ENCODE data around the gene SLC25A12.
"Not testable (repeated sequence)": the region's sequence is repeated elsewhere in the genome, so short reads cannot be mapped to it uniquely, and the experiment has no call there.

SLC25A12 gene

GRCh38 chr2:171909266-171909665 is 15.2 kb upstream of the SLC25A12 start:
- H3K79me2 ChIP-seq (ENCODE audit: control insufficient read depth, insufficient read depth, low read length, poor library complexity): no peaks in the 10 kb centered on the region
- H3K23ac ChIP-seq (ENCODE audit: low read length): no peak overlapping the region
- H2AK5ac ChIP-seq (ENCODE audit: low read length): no peak overlapping the region
- no peak overlapping the region for H3K4me2 ChIP-seq (ENCODE audit: low read length)
- WGBS (ENCODE audit: extremely low coverage, insufficient coverage, insufficient read length): no CpG with 5 or more reads among the region's 3 CpGs
- H3K27ac ChIP-seq (ENCODE audit: low read depth, low read length): no peak overlapping the region
- no peak overlapping the region for H3K9ac ChIP-seq (ENCODE audit: low read length)
- H3K36me3 ChIP-seq (ENCODE audit: control insufficient read depth in 1 of 2, insufficient read depth in 2 of 2, low read length in 2 of 2): no peaks in the 10 kb centered on the region
- H2BK120ac ChIP-seq (ENCODE audit: insufficient read depth, low read length, poor library complexity): no peak overlapping the region
- H2BK12ac ChIP-seq (ENCODE audit: low read length): no peak overlapping the region
- no peak overlapping the region for H3K14ac ChIP-seq (ENCODE audit: low read length)
- H3K4me1 ChIP-seq (ENCODE audit: control insufficient read depth in 1 of 2, insufficient read depth in 2 of 2, low read length in 2 of 2): no peaks in the 10 kb centered on the region
- H4K12ac ChIP-seq (ENCODE audit: low read depth, low read length): no peak overlapping the region
- no peak for DNase-seq
- H4K8ac ChIP-seq (ENCODE audit: low read depth, low read length): no peak overlapping the region
- no peak overlapping the region for H2AFZ ChIP-seq (ENCODE audit: insufficient read depth, low read length, poor library complexity)
- H3K4me3 ChIP-seq (ENCODE audit: low read depth, low read length): no peak overlapping the region
- no peaks in the 10 kb centered on the region for H3K27me3 ChIP-seq (ENCODE audit: insufficient read depth, low read length)
- no peak overlapping the region for H3K18ac ChIP-seq (ENCODE audit: low read length)
- H3K4ac ChIP-seq (ENCODE audit: low read depth, low read length): no peak overlapping the region
- H4K91ac ChIP-seq (ENCODE audit: low read depth, low read length): no peak overlapping the region
- no peaks in the 10 kb centered on the region for H3K79me1 ChIP-seq (ENCODE audit: low read length)
- H3K9me3 ChIP-seq (ENCODE audit: insufficient read depth, low read depth, low read length): no peaks in the 10 kb centered on the region
- no peak overlapping the region for H2BK5ac ChIP-seq (ENCODE audit: low read depth, low read length, poor library complexity)

- Histone ChIP-seq H3K4me1 (ENCODE audit: control insufficient read depth in 1 of 2, insufficient read depth in 2 of 2, low read length in 2 of 2) (no peaks in the 10 kb centered on the region), H3K4ac (ENCODE audit: low read depth, low read length) (no peak overlapping the region), H2BK12ac (ENCODE audit: low read length) (no peak overlapping the region), H4K12ac (ENCODE audit: low read depth, low read length) (no peak overlapping the region), H2BK5ac (ENCODE audit: low read depth, low read length, poor library complexity) (no peak overlapping the region), H3K36me3 (ENCODE audit: control insufficient read depth in 1 of 2, insufficient read depth in 2 of 2, low read length in 2 of 2) (no peaks in the 10 kb centered on the region), H2AFZ (ENCODE audit: insufficient read depth, low read length, poor library complexity) (no peak overlapping the region), H3K4me3 (ENCODE audit: low read depth, low read length) (no peak overlapping the region), H4K91ac (ENCODE audit: low read depth, low read length) (no peak overlapping the region), H3K4me2 (ENCODE audit: low read length) (no peak overlapping the region), H3K27me3 (ENCODE audit: insufficient read depth, low read length) (no peaks in the 10 kb centered on the region), H2BK120ac (ENCODE audit: insufficient read depth, low read length, poor library complexity) (no peak overlapping the region), H3K9ac (ENCODE audit: low read length) (no peak overlapping the region), H3K27ac (ENCODE audit: low read depth, low read length) (no peak overlapping the region), H2AK5ac (ENCODE audit: low read length) (no peak overlapping the region), H3K9me3 (ENCODE audit: insufficient read depth, low read depth, low read length) (no peaks in the 10 kb centered on the region), H3K23ac (ENCODE audit: low read length) (no peak overlapping the region), H3K79me2 (ENCODE audit: control insufficient read depth, insufficient read depth, low read length, poor library complexity) (no peaks in the 10 kb centered on the region), H3K18ac (ENCODE audit: low read length) (no peak overlapping the region), H3K14ac (ENCODE audit: low read length) (no peak overlapping the region), H3K79me1 (ENCODE audit: low read length) (no peaks in the 10 kb centered on the region), H4K8ac (ENCODE audit: low read depth, low read length) (no peak overlapping the region)
- peak in 1 of 2 donors; percentile 66 for DNase-seq
- no CpG with 5 or more reads among the region's 1 CpG for WGBS (ENCODE audit: extremely low coverage, insufficient coverage, insufficient read length)
These were observed 14.2 kb upstream of the SLC25A12 start for GRCh38 chr2:171908235-171908634.

GRCh38 chr2:171902840-171903420 is 8.9 kb upstream of the SLC25A12 start:
- Histone ChIP-seq H3K4me2 (ENCODE audit: low read length) (no peak overlapping the region), H3K79me1 (ENCODE audit: low read length) (no peaks in the 10 kb centered on the region), H3K36me3 (ENCODE audit: control insufficient read depth in 1 of 2, insufficient read depth in 2 of 2, low read length in 2 of 2) (no peaks in the 10 kb centered on the region), H3K4ac (ENCODE audit: low read depth, low read length) (no peak overlapping the region), H3K18ac (ENCODE audit: low read length) (no peak overlapping the region), H3K14ac (ENCODE audit: low read length) (no peak overlapping the region), H3K4me1 (ENCODE audit: control insufficient read depth in 1 of 2, insufficient read depth in 2 of 2, low read length in 2 of 2) (no peaks in the 10 kb centered on the region), H2BK5ac (ENCODE audit: low read depth, low read length, poor library complexity) (no peak overlapping the region), H3K79me2 (ENCODE audit: control insufficient read depth, insufficient read depth, low read length, poor library complexity) (no peaks in the 10 kb centered on the region), H3K27ac (ENCODE audit: low read depth, low read length) (no peak overlapping the region), H3K4me3 (ENCODE audit: low read depth, low read length) (no peak overlapping the region), H3K27me3 (ENCODE audit: insufficient read depth, low read length) (no peaks in the 10 kb centered on the region), H4K8ac (ENCODE audit: low read depth, low read length) (no peak overlapping the region), H3K23ac (ENCODE audit: low read length) (no peak overlapping the region), H3K9me3 (ENCODE audit: insufficient read depth, low read depth, low read length) (peaks cover 3% of the 10 kb centered on the region), H4K91ac (ENCODE audit: low read depth, low read length) (no peak overlapping the region), H2AK5ac (ENCODE audit: low read length) (no peak overlapping the region), H2AFZ (ENCODE audit: insufficient read depth, low read length, poor library complexity) (no peak overlapping the region), H4K12ac (ENCODE audit: low read depth, low read length) (no peak overlapping the region), H2BK12ac (ENCODE audit: low read length) (no peak overlapping the region), H2BK120ac (ENCODE audit: insufficient read depth, low read length, poor library complexity) (no peak overlapping the region), H3K9ac (ENCODE audit: low read length) (peak overlapping the region; percentile 46)
- no CpG with 5 or more reads among the region's 2 CpGs for WGBS (ENCODE audit: extremely low coverage, insufficient coverage, insufficient read length)
- DNase-seq: no peak

- H3K27me3 ChIP-seq (ENCODE audit: insufficient read depth, low read length); H3K36me3 ChIP-seq (ENCODE audit: control insufficient read depth in 1 of 2, insufficient read depth in 2 of 2, low read length in 2 of 2); H3K18ac ChIP-seq (ENCODE audit: low read length); H3K14ac ChIP-seq (ENCODE audit: low read length); DNase-seq; H3K9me3 ChIP-seq (ENCODE audit: insufficient read depth, low read depth, low read length); H3K9ac ChIP-seq (ENCODE audit: low read length); H2AK5ac ChIP-seq (ENCODE audit: low read length); H4K8ac ChIP-seq (ENCODE audit: low read depth, low read length); H3K4me1 ChIP-seq (ENCODE audit: control insufficient read depth in 1 of 2, insufficient read depth in 2 of 2, low read length in 2 of 2); H3K4ac ChIP-seq (ENCODE audit: low read depth, low read length); H2BK12ac ChIP-seq (ENCODE audit: low read length); H3K4me3 ChIP-seq (ENCODE audit: low read depth, low read length); H3K4me2 ChIP-seq (ENCODE audit: low read length); H3K27ac ChIP-seq (ENCODE audit: low read depth, low read length); H2BK120ac ChIP-seq (ENCODE audit: insufficient read depth, low read length, poor library complexity); H2BK5ac ChIP-seq (ENCODE audit: low read depth, low read length, poor library complexity); H4K91ac ChIP-seq (ENCODE audit: low read depth, low read length); H3K23ac ChIP-seq (ENCODE audit: low read length); H4K12ac ChIP-seq (ENCODE audit: low read depth, low read length); H2AFZ ChIP-seq (ENCODE audit: insufficient read depth, low read length, poor library complexity); H3K79me1 ChIP-seq (ENCODE audit: low read length); H3K79me2 ChIP-seq (ENCODE audit: control insufficient read depth, insufficient read depth, low read length, poor library complexity): not testable (repeated sequence)
- no CpG with 5 or more reads among the region's 58 CpGs for WGBS (ENCODE audit: extremely low coverage, insufficient coverage, insufficient read length)
These were observed 5.7 kb upstream of the SLC25A12 start for GRCh38 chr2:171899623-171900282.

Data from trophoblast cell (in vitro differentiated cells and primary cell).